Duodenal mucosa (tissue), 2 donors: ENCODE measurements around the gene CAMK2B.

ENCODE experiments used
- H3K27ac ChIP-seq: one replicate; pipeline ENCODE4 v1.7.0; 2013; ENCODE audit warnings: low read depth, low read length
- H3K27me3 ChIP-seq, 2 donors: one replicate each; pipeline ENCODE4 v1.7.0; 2013; ENCODE audit warnings: low read length in 2 of 2, control low read depth in 1 of 2; ENCODE audit not compliant: insufficient read depth in 2 of 2, control insufficient read depth in 1 of 2
- H3K36me3 ChIP-seq, 2 donors: one replicate each; pipeline ENCODE4 v1.7.0; 2013; ENCODE audit warnings: low read length in 2 of 2, control low read depth in 1 of 2; ENCODE audit not compliant: insufficient read depth in 2 of 2, control insufficient read depth in 1 of 2
- H3K4me1 ChIP-seq, 2 donors: one replicate each; pipeline ENCODE4 v1.7.0; 2013; ENCODE audit warnings: low read length in 2 of 2, control low read depth in 1 of 2; ENCODE audit not compliant: insufficient read depth in 2 of 2, control insufficient read depth in 1 of 2
- H3K4me3 ChIP-seq, 2 donors: one replicate each; pipeline ENCODE4 v1.7.0; 2013; ENCODE audit warnings: low read length in 2 of 2, low read depth in 1 of 2
- H3K9ac ChIP-seq, 2 donors: one replicate each; pipeline ENCODE4 v1.7.0; 2013; ENCODE audit warnings: low read length in 2 of 2, low read depth in 1 of 2
- H3K9me3 ChIP-seq, 2 donors: one replicate each; pipeline ENCODE4 v1.7.0; 2013; ENCODE audit warnings: low read length in 2 of 2, control low read depth in 1 of 2; ENCODE audit not compliant: control insufficient read depth in 1 of 2

CAMK2B gene

DNA sequence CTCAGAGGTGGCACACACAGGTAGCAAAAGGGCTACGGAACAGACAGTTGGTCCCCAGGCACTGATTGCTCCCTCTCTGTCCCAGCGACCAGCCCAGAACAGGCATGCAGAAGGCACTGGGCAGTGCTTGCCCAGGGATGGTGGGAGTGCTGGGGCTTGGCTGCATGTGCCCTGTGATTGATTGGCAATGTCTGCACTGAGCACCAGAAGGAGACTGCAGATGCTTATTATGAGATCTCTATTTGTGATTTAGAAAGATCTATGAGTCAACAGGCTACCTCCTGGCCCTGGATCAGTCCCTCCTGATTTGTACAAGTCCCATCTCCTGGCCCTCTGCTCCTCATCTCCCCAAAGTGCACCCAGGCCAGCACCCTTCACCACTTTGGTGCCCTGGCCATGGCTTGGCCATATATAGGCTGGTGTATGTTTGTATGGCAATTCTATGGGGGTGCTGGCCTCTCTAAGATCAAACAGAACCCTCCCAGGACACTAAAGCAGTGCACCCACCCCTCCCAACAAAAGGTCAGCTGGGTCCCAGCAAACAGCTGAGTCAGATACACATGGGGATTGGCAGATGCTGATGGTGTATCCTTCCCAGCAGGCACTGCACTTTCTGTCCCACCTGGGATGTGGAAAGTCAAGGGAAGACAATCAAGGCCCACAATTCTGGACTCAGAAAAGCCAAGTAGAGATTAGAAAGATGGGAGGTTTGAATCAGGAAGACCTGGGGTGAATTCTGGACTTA is 30.9 kb downstream of the CAMK2B start:
- no peaks in the 10 kb centered on the region for H3K36me3 ChIP-seq
- peaks cover 15 to 37% of the 10 kb centered on the region in 2 donors for H3K27me3 ChIP-seq
- H3K4me1 ChIP-seq: no peaks in the 10 kb centered on the region
- H3K4me3 ChIP-seq: no peak overlapping the region
- no peak overlapping the region for H3K9ac ChIP-seq
- H3K27ac ChIP-seq: no peak overlapping the region
- H3K9me3 ChIP-seq: no peaks in the 10 kb centered on the region

DNA sequence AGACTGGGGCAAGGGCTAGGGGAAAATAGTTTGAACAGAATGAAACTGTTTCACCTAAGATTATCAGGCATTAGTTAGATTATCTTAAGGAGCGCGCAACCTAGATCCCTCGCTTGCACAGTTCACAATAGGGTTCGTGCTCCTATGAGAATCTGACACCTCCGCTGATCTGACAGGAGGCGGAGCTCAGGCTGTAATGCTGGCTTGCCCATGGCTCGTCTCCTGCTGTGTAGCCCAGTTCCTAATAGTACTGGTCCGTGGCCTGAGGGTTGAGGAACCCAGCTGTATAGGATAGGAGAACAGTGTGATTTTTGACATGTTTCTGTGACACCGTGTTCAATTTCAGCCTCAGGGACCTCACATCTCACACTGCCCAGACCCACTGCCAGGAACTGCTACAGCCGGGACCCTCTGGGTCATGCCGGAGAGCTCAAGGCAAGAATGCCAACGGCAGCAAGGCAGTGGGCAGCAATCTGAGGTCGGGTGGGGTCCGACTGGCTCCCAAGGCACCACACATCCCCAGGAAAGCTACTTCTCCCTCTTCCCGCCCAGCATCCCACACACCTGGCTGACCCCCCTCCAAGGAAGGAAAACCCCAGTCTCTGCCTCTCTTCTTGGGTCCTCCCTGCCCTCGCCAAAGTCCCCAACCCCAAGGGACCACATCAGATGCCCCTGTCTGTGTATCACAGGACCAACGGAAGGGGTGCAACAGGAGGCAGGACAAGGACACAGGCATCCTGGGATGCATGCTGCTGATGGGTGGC is 31.7 kb downstream of the CAMK2B start:
- H3K36me3 ChIP-seq: no peaks in the 10 kb centered on the region
- H3K4me3 ChIP-seq: no peak overlapping the region
- no peak overlapping the region for H3K9ac ChIP-seq
- H3K27me3 ChIP-seq: peaks cover 15 to 37% of the 10 kb centered on the region in 2 donors
- no peaks in the 10 kb centered on the region for H3K9me3 ChIP-seq
- no peak overlapping the region for H3K27ac ChIP-seq
- H3K4me1 ChIP-seq: no peaks in the 10 kb centered on the region

DNA sequence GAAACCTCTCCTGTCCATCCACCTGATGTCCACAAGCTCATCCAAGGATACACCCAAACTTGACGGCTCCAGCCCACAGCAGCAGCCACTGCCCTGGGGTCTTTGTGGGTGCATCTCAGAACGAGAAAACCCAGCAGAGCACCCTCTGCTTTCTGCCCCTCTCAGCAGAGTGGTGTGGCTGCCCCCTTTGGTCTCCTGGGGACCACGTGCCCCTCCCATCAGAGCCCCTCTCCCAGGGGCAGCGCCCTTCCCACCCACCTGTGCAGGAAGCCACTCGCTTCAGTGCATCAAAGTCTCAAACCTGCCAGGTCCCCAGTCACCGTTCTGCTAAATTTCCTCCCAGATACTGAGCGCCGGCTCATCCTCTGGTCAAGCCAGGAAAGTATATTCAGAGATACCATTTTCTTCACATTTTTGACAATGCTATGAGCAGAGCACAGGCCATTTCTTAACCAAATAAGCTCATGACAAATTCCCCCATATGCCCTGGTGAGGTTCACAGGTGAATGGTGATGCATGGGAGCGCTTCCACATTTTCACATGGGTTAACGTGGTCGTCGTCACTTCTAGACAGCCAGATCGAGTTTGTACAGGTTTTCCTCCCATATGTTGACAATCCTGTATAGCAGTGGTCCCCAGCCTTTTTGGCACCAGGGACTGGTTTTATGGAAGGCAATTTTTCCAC is 32.4 kb downstream of the CAMK2B start:
- no peak overlapping the region for H3K27ac ChIP-seq
- no peaks in the 10 kb centered on the region for H3K4me1 ChIP-seq
- no peak overlapping the region for H3K4me3 ChIP-seq
- no peak overlapping the region for H3K9ac ChIP-seq
- no peaks in the 10 kb centered on the region for H3K9me3 ChIP-seq
- H3K36me3 ChIP-seq: no peaks in the 10 kb centered on the region
- peaks cover 15 to 37% of the 10 kb centered on the region in 2 donors for H3K27me3 ChIP-seq

DNA sequence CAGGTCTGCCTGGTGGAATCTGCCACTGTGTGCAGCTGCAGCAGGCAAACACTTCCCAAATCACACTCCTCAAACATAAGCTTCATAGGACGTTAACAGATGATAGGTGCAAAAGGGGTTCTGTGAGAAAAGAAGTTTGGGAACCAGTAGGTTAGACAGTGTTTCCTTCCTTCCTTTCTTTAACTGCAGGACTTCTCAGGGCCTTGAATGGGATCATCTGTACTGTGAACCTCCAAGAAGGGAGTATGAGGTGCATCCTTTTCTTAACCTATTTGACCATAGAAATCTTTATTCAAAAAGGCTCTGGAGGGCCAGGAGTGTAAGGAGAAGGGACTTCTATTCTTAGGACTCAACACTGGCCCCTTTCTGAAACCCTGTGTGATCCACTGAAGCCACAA is 33.0 kb downstream of the CAMK2B start:
- no peak overlapping the region for H3K9ac ChIP-seq
- no peaks in the 10 kb centered on the region for H3K9me3 ChIP-seq
- no peaks in the 10 kb centered on the region for H3K36me3 ChIP-seq
- no peak overlapping the region for H3K27ac ChIP-seq
- H3K27me3 ChIP-seq: peaks cover 15 to 37% of the 10 kb centered on the region in 2 donors
- H3K4me3 ChIP-seq: no peak overlapping the region
- no peaks in the 10 kb centered on the region for H3K4me1 ChIP-seq

DNA sequence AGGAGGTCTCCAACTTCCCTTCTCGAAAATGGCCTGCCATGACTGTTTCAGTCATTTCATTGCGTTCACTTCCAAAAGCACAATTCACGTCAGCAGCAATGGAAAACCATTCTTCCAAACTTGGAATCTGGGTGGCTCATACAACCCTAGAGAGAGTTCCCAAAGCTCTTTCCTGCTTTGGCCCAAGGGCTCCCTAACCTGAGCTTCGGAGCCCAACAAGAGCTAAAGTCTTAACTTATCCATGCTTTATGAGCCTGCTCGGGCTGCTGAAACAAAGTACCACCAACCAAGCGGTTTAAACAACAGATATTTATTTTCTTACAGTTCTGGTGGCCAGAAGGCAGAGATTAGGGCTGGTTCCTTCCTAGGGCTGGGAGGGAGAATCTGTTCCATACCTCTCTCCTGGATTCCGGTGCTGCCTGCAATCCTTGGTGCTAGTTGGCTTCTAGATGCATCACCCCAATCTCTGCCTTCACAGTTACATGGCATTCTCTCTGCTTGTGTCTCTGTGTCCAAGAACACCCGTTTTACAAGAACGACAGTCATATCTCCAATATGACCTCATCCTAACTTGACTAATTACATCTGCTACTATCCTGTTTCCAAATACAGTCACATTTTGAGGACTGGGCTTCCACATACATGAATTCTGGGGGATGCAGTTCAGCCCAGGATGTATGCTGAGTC is 33.5 kb downstream of the CAMK2B start:
- Histone ChIP-seq H3K27ac (no peak overlapping the region), H3K4me1 (no peaks in the 10 kb centered on the region), H3K9me3 (no peaks in the 10 kb centered on the region), H3K4me3 (no peak overlapping the region), H3K27me3 (peaks cover 15 to 37% of the 10 kb centered on the region in 2 donors), H3K36me3 (no peaks in the 10 kb centered on the region), H3K9ac (no peak overlapping the region)

DNA sequence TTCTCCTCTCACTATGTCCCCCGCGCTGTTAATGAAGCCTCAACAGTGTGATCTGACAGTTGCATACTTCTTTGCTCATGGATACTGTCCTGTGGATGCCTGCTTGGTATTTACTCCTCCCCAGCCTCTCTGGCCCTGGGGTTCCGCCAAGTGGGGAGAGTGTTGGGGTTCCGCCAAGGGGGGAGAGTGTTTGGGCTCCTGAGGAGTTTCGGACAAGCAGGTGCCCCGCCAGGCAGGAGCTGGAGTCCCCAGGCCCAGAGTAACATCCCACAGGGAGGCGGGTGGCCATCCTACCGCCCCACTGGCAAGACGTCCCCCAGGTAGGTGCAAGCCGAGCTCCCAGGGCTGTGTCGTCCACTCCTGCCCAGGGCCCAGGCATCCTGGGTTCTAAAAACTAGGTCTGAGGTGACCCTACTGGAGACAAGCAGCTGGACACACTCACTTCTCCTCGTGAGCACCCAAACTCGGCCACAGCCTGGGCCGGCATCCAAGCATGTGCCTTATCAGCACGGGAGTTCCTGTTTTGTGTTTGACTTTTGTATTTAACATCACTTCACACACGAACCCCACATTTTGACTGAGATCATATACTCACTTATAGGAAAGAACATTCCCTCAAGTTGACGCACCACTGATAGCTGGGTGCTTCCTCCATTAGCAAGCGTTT is 34.2 kb downstream of the CAMK2B start:
- Histone ChIP-seq H3K4me1 (no peaks in the 10 kb centered on the region), H3K27ac (no peak overlapping the region), H3K9ac (no peak overlapping the region), H3K36me3 (no peaks in the 10 kb centered on the region), H3K4me3 (no peak overlapping the region), H3K9me3 (no peaks in the 10 kb centered on the region), H3K27me3 (peaks cover 15 to 37% of the 10 kb centered on the region in 2 donors)

DNA sequence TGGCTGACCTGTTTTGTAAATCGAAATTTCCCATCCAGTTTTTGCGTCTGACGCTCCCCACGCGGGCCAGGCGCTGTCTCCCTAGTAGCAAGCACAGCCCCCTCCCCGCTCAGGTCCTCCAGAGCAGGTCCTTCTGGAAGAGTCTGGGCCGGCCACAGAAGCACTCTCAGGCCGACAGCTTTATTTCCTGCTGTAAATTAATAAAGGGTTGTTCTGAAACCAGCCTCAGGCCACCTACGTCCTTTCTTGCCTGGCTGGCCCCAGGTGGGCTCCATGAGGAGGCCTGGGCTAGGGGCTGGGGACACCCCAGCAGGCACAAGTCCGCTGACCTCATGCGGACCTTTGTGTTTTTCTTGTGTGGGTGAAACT is 35.2 kb downstream of the CAMK2B start:
- no peak overlapping the region for H3K27ac ChIP-seq

DNA sequence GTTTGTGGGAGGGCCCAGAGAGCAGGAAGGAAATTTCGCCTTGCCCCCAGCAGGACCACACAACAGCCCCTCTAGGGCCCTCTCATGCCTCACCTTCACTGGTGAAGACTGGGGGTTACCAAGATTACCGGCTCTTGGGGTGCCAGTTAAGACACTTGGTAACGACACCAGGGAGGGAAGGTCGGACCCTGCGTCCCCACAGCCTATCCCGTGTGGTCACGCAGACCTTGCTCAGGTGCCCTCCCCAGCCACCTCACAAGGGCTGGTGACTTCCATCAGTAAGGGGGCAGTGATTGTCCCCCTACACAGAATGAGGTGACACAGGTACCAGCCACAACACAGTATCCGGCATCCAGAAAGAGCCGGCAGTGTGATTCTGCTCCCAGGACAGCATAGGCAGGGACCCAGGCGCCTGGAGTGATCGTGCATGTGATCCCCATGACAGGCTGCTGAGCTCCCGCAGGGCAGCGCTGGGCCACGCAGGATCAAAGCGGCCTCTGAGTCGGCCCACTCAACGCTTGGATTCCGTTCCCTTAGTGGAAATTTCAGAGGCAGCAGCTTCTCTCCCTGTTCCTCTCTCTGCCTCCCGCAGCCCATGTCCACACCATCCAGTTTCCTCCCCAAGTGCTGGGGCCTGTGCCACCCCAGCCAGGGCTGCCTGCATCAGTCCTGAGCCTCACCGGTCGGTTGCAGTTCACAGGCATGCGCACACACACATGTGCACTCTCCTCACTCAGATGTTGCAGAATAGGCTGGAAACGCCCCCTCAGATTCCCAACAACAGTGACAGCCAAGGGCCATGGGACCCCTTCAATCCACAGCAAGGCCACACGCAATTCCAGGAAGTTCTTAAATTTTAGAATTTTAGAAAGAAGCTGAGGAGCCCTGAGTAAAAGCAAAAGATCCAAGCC is 35.8 kb downstream of the CAMK2B start:
- Histone ChIP-seq H3K36me3 (no peaks in the 10 kb centered on the region), H3K27ac (no peak overlapping the region), H3K4me1 (no peaks in the 10 kb centered on the region), H3K27me3 (peaks cover 15 to 23% of the 10 kb centered on the region in 2 donors), H3K9ac (no peak overlapping the region), H3K9me3 (no peaks in the 10 kb centered on the region), H3K4me3 (no peak overlapping the region)

More for the DNA sequence above, 35.2 kb downstream of the CAMK2B start:
- Histone ChIP-seq H3K9ac (no peak overlapping the region), H3K36me3 (no peaks in the 10 kb centered on the region), H3K4me3 (no peak overlapping the region), H3K9me3 (no peaks in the 10 kb centered on the region), H3K27me3 (peaks cover 15 to 29% of the 10 kb centered on the region in 2 donors), H3K4me1 (no peaks in the 10 kb centered on the region)

DNA sequence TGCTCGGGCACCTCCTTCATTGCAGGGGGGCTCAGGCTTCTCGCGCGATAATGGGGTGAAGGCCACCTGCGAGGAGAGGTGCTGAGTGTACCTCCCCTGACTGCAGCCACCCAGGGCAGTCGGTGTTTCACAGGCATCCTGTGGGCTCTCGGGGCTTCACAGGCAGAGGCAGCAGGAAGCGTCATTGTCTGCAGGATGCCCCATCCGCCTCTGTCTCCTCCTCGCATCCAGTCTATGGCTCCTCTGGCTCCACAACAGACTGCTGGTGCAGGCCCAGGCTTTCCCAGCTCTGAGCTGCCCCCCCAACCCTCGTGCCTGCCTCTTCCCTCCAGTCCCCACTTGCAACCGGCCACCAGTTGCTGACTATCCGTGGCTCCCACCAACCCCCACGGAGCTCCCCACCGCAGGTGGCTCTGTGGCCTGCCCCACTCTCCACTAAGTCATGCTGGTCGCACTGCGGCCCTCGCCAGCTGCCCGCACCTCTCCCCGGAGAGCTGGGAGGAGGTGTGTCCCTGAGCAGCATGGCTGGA is 36.5 kb downstream of the CAMK2B start:
- Histone ChIP-seq H3K9me3 (no peaks in the 10 kb centered on the region), H3K36me3 (no peaks in the 10 kb centered on the region), H3K27me3 (peaks cover 8 to 16% of the 10 kb centered on the region in 2 donors), H3K27ac (no peak overlapping the region), H3K4me1 (no peaks in the 10 kb centered on the region), H3K9ac (no peak overlapping the region), H3K4me3 (no peak overlapping the region)
